ENCODE measurements around the gene ARHGEF6.

- no peak for TF ChIP-seq ZNF639 (tag by site-specific recombination; IDR thresholded peaks at IDR 0.05)
- TF ChIP-seq WT1 (tag by site-specific recombination; IDR thresholded peaks at IDR 0.05), result no peak
- TF ChIP-seq CTCF (tag by site-specific recombination; IDR thresholded peaks at IDR 0.05), result no peak
- no peak for TF ChIP-seq ZNF223 (tag by site-specific recombination; IDR thresholded peaks at IDR 0.05)
- TF ChIP-seq GLI4 (tag by site-specific recombination; IDR thresholded peaks at IDR 0.05), result no peak
- TF ChIP-seq ZNF311 (tag by site-specific recombination; IDR thresholded peaks at IDR 0.05; ENCODE audit: borderline replicate concordance), result no peak
- TF ChIP-seq ZBTB11 (tag by site-specific recombination; conservative IDR thresholded peaks at IDR 0.05; ENCODE audit: low read depth), result no peak
- no peak for TF ChIP-seq BCL6B (tag by site-specific recombination; IDR thresholded peaks at IDR 0.05)
- TF ChIP-seq ZNF670 (tag by site-specific recombination; IDR thresholded peaks at IDR 0.05; ENCODE audit: low read depth), result no peak
- no peak for TF ChIP-seq ZNF660 (tag by site-specific recombination; IDR thresholded peaks at IDR 0.05)
Observed at GRCh38 chrX:136616987-136617685, 163.6 kb downstream of the ARHGEF6 start.

Measured in HEK293 (cell line).